Stimulated activated CD4-positive, alpha-beta T cell treated with anti-CD3 and anti-CD28 coated beads, TNF-alpha, amount 100 ng/mL, for 1 hour (primary cell): Measurements from ENCODE around the gene CMPK2.
"Not testable (repeated sequence)": the region's sequence is repeated elsewhere in the genome, so short reads cannot be mapped to it uniquely, and the experiment has no call there.

Experiments
- DNase-seq, 3 donors: peaks; one replicate each; pipeline ENCODE4 v3.0.0-alpha.2; 2020; ENCODE audit warnings: low read depth in 3 of 3, low spot score in 1 of 3

The CMPK2 gene, protein sequence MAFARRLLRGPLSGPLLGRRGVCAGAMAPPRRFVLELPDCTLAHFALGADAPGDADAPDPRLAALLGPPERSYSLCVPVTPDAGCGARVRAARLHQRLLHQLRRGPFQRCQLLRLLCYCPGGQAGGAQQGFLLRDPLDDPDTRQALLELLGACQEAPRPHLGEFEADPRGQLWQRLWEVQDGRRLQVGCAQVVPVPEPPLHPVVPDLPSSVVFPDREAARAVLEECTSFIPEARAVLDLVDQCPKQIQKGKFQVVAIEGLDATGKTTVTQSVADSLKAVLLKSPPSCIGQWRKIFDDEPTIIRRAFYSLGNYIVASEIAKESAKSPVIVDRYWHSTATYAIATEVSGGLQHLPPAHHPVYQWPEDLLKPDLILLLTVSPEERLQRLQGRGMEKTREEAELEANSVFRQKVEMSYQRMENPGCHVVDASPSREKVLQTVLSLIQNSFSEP

GRCh38 chr2:6865346-6866274 is at the start of gene CMPK2:
Gene CMPK2, minus strand, starts transcription at chr2:6865907. Its CDS starts 211 bp downstream, at chr2:6865696.
- peak; percentile 31 to 58 (median 58) for DNase-seq

DNA sequence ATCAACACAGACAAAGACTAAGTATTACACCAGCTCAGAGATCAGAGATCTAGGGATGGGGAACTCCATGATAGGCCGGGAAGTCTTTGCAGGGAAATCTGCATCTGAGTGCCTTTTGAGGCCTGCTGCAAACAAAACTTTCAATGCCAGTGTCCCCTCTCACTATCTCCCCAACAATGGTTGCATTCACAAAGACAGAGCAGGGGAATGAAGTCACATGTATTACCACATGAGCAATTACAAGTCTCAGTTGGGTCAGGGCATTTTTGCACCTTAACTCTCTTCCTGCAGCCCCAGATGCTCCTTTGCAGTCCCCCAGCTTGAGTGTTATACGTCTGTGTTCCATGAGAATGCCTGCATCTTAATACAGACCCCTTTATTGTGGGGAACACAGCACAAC is 49.7 kb upstream of the CMPK2 start:
- DNase-seq = no peak

DNA sequence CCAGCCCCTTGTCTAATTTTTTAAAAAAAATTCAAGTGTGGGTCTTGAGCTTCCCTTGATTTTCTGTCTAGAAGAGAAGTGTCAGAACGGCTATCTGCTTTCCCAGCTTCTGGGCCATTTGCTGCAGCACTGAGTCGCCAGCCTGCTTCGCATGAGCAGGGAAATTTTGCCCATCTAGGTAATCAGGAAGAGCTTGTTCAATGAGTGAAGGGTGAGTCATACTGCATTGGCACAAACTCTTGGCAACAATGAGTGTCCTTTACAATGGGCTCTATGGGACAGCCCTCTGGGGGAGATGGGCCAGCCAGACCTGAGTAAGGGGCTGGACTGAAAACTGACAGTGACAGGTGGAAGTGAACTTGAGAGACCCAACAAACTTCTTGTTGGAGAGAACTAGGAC is 49.1 kb upstream of the CMPK2 start:
- no peak for DNase-seq

DNA sequence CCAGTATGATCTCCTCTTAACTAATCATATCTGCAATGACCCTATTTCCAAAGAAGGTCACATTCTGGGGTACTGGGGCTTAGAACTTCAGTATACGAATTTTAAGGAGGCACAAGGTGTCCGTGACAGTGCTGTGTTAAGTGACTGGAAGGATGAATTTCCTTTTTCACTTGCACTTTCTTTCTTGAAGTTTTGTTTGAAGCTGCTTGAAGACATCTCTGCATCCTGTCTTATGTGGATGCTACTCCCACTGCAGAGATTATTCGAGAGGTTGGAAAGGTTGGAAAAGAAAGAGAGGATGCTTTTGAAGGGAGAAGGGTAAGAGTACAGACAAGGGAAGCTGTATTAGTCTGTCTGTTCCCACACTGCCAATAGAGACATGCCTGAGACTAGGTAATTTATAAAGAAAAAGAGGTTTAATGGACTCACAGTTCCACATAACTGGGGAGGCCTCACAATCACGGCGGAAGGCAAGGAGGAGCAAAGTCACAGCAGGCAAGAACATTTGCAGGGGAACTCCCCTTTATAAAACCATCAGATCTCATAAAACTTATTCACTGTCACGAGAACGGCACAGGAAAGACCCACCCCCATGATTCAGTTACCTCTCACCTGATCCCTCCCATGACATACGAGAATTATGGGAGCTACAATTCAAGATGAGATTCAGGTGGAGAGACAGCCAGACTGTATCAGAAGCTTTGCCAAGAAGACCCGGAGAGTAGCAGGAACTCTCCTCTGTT is 47.9 kb upstream of the CMPK2 start:
- DNase-seq = peak in 1 of 3 donors; percentile 41

GRCh38 chr2:6911721-6912120 is 46.0 kb upstream of the CMPK2 start:
- no peak for DNase-seq

GRCh38 chr2:6909431-6910385 is 44.0 kb upstream of the CMPK2 start:
- no peak for DNase-seq

- no peak for DNase-seq
Measured at GRCh38 chr2:6908291-6908690, 42.6 kb upstream of the CMPK2 start.

DNA sequence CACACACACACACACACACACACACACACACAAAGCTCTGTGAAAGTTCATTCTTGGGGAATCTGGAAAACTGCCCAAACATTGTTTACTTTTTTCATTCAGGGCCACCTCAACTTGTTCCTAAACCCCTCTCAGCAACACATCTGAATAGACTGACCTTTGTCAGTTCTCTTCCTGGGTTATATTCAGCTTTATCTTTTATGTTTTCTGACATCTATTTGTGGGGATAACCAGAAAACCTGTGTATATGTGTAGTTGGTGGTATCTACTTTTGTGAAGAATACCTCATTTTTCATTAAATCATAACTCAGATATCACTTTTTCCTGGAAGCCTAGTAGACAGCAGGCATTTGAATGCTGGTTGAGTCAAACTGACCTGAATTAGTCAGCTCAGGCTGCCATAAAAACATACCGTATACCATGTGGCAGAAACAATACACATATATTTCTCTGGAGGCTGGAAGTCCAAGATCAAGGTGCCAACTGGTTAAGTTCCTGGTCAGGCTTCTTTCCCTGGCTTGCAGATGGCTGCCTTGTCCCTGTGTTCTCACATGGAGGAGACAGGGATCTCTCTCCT is 40.5 kb upstream of the CMPK2 start:
- no peak for DNase-seq

DNA sequence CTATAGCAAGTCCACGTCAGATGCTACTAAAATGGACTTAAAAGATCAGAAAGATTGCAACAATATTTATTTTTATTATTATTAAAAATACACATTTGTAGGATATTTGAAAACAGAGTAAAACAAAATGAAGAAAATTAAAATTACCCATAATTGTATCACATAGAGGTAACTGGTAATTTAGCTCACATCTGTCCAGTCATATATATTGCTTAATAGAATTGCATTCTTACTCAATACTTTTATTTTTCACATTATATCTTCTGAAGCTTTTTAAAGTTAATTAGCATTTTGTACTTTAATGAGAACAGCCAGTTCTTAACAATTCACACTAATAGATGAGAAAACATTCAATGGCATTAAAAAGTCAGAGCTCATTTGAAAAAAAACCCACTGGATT is 40.0 kb upstream of the CMPK2 start:
- DNase-seq = no peak

GRCh38 chr2:6902581-6902980 is 36.9 kb upstream of the CMPK2 start:
- DNase-seq = not testable (repeated sequence)

GRCh38 chr2:6896930-6897759 is 31.4 kb upstream of the CMPK2 start:
- DNase-seq = no peak

DNA sequence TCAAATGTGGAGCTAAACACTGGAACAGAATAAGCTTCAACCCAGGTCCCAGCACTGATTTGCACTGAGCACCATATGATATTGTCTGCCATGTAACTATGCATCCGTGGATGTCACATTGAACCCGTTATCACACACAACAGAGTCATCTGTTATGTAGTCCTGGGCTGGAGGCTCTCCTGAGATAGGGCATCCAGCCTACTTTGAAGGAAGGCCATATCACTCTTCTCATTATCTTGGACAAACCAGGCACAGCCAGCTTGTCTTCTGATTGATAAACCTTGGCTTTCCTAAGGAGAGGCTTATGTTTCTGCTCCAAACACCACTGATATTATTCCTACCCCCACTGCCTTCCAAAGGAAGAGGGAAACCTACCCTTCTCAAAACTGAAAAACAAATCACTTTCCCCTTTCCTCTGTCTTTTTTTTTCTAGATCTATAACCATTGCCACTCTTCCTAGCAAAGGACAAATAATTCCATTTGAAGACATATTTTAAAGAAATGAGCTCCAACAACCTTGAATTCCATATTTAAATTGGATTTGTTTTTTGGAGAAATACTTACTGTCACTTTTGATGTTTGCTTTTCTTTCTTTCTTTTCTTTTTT is 28.3 kb upstream of the CMPK2 start:
- no peak for DNase-seq

DNA sequence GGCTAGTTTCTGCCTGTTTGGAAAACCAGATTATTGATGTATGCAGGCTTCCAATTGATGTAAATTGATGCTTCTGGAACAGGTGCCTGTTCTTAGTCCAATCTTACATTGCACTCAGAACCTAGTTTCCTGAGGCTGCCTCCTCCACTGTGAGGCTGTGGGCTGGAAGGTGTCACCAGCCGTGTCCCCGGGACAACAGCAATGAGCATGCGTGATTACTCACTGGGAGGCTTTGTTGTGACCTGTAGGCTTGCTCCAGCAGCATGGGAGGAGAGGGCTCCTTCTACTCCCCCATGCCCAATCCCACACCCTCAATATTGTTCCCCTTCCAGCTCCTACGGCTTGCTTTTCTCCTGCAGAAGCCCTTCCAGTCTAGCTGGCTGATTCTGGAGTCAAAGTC is 23.0 kb upstream of the CMPK2 start:
- no peak for DNase-seq

DNA sequence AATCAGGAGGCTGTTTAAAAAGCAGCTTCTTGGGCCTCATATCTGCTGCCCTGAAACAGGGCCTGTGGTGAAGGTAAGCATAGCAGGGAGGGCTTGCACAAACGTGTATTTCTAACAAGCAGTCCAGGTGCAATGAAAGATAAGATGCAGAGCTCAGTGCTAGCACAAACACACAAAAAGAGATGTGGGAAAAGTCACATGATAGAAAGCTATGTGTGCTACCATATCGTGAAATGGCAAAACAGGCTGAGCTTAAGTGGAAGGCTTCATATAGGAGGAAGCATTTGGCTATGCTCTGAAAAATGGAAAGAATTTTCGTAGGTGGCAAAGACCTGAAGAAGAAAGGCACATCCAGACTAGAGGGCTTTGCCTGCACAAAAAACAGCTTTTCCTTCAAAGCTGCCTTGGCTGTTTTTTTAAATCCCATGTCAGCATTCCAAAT is 22.1 kb upstream of the CMPK2 start:
- DNase-seq = no peak

- DNase-seq = no peak
Measured at GRCh38 chr2:6885968-6886367, 20.3 kb upstream of the CMPK2 start.

DNA sequence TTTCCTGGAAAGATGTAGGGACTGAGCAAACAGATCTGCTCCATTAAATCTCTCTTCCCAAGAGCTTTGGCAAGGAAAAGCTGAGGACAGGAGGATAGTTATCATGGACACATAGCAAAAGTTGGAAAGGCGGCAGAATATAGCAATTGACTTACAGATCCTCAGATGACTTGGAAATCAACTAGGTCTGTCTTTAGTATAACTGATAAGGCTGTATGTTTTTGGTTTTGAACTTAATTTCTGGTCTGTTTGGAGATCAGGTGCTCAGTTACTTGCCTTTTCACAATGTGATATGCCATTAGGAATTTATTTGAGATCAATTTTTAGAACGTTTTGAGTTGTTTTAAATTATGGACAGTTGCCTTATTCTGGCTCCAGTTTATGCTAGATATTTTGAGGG is 19.8 kb upstream of the CMPK2 start:
- no peak for DNase-seq

GRCh38 chr2:6883448-6884122 is 17.9 kb upstream of the CMPK2 start:
- no peak for DNase-seq

GRCh38 chr2:6881516-6881915 is 15.8 kb upstream of the CMPK2 start:
- no peak for DNase-seq
